ENCODE measurements around the gene HCAR1.
"Not testable (repeated sequence)": the region's sequence is repeated elsewhere in the genome, so short reads cannot be mapped to it uniquely, and the experiment has no call there.

DNA sequence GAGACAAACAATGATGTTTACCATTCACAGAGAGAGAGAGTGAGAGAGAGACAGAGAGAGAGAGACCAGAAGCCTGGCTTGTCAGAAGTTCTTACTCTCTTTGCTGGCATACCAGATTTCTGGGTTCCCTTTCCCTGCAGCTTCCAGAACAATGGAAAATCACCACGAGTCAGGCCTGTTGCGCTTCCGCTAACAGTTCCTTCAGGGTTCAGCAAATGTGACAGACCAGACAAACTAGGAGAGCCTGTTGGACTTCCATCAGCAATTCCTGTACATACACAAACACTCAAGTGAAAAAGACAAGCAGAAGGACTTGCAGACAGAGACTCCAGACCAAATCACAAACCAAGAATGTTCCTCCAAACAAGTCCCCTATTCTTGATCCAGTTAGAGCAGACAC, 21.4 kb downstream of the HCAR1 start:
- TF ChIP-seq CTCF (conservative IDR thresholded peaks at IDR 0.05 in 1 of 2, IDR thresholded peaks at IDR 0.05 in 1 of 2; ENCODE audit: extremely low read depth in 1 of 2, insufficient read depth in 1 of 2, low read depth in 1 of 2, low read length in 2 of 2); EZH2 (IDR thresholded peaks at IDR 0.05; ENCODE audit: borderline replicate concordance, low read length): not testable (repeated sequence)

All from mammary epithelial cell (primary cell).